OCI-M2 (cell line): ENCODE data around the gene SAPCD1.

Source experiments
- DNase-seq: peaks from one replicate; lab custom pipeline; 2025; ENCODE audit not compliant: unreplicated experiment; lab: John Stamatoyannopoulos, UW

Gene SAPCD1

GRCh38 chr6:31729515-31729978, 32.9 kb upstream of the SAPCD1 start:
- peak; percentile 94 for DNase-seq

- peak; percentile 95 for DNase-seq
Measured at GRCh38 chr6:31729979-31730630, 32.4 kb upstream of the SAPCD1 start.

GRCh38 chr6:31730631-31731086, 31.8 kb upstream of the SAPCD1 start:
- DNase-seq: no peak

DNA sequence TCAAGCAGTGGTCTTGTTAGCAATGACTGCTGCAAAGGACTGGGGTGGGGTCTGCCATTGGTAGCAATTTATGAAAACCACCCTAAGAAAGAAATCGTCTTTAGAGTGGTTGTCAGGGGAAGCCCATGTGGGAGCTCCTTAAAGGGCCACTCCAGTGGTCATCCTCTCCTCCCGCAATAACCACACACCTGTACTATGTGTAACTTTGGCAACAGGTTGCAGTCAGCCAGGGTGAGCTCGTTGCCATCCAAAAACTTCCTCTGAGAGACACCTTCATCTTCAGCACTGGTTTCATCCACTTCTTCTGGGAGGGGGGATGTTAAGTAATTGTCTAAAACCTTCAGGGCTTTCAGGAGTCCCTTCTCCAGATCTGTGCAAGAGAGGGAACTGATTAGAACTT, 30.4 kb upstream of the SAPCD1 start:
- no peak for DNase-seq

- DNase-seq: no peak
Measured at GRCh38 chr6:31733734-31734133, 28.7 kb upstream of the SAPCD1 start.

DNA sequence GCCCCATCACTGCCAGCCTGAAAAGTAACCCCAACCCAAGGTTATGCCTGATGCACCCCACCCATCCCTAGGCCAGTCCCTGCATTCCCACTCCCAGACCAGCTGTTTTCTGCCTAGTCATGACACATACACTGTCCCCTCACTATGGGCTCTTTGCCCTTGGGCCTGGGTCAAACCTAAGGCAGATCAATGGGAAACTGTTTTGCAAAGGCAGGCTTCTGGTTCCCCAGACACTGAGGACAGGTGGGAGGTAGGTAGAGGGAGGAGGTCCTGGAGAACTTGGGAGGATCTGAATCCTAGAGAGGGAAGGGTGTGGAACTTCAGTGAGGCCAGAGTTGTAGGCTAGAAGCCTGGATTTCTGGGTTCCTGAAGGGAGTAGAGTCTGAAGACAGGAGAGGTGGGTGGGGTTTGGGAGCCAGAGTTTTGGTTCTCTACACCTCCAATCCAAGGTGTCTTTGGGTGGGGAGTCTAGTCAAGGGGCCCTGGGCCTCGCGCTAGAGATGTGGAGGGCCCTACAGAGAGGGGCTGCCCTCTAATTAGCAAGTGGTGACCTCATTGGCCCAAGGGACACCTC, 28.1 kb upstream of the SAPCD1 start:
- no peak for DNase-seq

- DNase-seq: no peak
Measured at GRCh38 chr6:31734821-31735406, 27.5 kb upstream of the SAPCD1 start.

DNA sequence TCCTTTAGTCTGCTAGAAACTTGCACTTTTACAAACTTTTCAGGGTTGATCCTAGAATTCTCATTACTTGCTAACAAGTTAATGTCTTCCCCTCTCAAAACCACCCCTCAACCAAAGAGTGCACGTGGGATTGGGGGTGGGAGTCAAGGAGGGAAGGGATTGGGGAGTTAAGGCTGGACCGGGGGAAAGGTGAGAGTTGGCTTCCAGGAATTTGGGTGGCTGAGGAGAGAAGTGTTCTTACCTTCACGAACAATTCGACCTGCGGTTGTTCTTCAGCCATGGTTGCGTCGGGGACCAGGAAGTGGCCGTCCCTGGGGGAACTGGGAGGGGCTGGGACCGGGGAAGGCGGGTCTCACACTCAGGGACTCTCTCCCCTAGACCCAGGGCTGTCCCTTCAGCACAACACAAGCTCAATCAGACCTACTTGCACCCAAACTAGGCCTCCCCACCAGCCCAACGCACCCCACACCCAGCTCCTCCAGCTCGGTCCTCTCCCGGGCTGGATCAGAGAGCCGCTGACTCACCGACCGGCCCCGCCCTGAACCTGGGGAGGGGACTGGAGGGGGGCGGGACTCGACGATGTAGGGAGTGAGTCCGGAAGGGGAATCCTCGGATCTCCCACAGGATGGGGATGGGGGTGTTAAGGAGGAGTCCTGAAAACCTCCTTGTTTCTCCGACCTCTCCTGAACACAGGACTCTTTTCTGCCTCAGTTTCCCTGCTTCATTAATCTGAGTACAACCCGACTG, 26.3 kb upstream of the SAPCD1 start, which contains the start of gene CLIC1:
Gene CLIC1, minus strand, starts transcription at position 510 of the 747 bp plus-strand sequence. Its CDS starts 230 bp downstream, at position 280.
- DNase-seq: peak; percentile 75

GRCh38 chr6:31736768-31737314, 25.6 kb upstream of the SAPCD1 start:
- no peak for DNase-seq

- peak; percentile 57 for DNase-seq
Measured at GRCh38 chr6:31737315-31737990, 25.0 kb upstream of the SAPCD1 start.

- DNase-seq: peak; percentile 62
Measured at GRCh38 chr6:31737991-31738979, 24.2 kb upstream of the SAPCD1 start.

GRCh38 chr6:31739639-31740396, 22.6 kb upstream of the SAPCD1 start, which contains the start of gene MSH5:
MSH5 (plus strand) TSS chr6:31740005; CDS start chr6:31740467, 462 bp downstream.
- peak; percentile 98 for DNase-seq

DNA sequence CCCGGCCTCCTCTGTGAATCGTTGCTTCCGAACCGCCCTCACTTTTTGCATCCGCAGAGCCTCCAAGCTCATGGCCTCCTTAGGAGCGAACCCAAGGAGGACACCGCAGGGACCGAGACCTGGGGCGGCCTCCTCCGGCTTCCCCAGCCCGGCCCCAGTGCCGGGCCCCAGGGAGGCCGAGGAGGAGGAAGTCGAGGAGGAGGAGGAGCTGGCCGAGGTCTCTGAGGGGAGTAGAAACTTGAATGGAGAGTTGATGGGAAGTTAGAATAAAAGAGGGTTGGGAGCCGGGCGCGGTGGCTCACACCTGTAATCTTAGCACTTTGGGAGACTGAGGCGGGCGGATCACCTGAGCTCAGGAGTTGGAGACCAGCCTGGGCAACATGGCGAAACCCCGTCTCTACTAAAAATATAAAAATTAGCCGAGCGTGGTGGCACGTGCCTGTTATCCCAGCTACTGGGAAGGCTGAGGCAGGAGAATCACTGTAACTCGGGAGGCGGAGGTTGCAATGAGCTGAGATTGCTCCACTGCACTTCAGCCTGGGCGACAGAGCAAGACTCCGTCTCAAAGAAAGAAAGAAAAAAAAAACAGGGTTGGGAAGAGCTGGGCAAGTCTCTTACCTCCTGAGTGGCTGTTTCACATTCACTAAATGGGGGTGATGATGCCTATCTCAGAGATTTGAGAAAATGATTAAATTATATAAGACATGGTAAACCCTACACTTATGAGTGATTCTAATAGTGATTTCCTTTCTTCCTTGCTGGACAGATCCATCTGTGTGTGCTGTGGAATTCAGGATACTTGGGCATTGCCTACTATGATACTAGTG, 21.8 kb upstream of the SAPCD1 start:
- DNase-seq: no peak

DNA sequence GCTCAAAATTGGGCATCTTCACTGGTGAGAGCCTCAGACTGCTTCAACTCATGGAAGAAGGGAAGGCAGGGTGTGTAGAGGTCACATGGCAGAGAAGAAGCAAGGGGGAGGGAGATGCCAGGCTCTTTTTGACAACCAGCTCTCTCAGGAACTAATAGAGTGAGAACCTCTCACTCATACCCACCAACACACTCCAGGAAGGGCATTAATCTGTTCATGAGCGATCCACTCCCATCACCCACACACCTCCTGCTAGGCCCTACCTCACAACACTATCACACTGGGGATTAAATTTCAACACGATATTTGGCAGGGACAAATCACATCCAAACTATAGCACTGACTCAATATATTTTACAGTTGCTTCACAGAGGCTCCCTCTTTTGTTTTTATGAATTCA, 20.6 kb upstream of the SAPCD1 start:
- no peak for DNase-seq

DNA sequence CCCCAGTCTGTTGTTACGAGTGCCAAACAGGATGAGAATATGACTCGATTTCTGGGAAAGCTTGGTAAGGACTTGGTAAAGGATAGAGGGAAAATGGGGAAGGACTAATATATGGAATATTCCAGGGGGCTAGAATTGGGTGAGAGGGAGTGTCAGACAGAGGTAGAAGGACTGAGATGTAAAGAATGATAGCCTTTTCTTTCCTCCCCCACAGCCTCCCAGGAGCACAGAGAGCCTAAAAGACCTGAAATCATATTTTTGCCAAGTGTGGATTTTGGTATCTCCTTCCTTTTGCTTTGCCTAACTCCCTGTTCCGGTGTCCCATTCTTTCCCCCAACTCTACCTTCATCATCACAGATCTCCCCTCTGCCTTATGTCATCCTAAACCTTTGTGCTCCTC, 19.6 kb upstream of the SAPCD1 start:
- DNase-seq: no peak

DNA sequence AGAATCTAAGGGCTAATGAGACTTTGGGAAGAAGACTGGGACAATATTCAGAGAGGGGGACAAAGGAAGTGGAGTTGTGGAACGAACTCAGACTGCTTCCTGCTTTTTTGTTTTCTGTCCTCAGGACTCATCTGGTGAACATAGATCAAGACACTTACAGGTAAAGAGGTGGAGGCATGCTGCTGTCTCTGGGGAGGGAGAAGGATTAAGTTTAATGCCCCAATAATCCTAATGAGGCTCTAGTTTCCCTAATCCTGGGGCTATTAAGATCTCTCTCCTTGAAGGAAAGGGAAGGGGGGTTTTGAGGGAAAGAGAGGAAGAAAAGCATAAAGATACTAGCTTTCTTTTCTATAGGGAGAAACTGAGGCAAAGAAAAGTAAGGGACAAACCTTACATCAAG, 18.0 kb upstream of the SAPCD1 start:
- no peak for DNase-seq

DNA sequence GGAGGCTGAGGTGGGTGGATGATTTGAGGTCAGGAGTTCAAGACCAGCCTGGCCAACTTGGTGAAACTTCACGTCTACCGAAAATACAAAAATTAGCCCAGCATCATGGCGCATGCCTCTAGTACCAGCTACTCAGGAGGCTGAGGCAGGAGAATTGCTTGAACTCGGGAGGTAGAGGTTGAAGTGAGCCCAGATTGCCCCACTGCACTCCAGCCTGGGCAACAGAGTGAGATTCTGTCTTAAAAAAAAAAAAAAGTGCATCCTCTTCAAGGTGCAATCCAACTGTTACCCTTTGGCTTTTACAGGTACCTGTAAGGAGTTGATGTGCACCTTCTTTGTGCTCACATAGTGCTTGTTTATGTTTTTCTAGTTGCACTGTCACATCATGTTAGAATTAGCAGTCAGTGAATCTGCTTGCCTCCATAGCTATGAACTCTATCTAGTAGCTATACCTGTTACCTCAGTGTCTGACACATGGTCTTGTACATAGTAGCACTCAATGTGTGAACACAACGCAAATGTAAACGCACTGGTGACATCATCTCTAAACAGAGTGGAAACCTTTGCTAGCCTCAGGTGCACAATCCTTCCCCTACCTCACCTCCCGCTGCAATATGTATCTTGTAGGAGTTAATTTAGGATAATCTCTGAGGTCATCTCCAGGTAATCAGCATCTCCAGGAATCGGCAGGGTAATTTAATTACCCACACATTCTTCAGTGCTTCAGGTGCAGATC, 13.0 kb upstream of the SAPCD1 start:
- DNase-seq: no peak
